GM13977 (cell line): ENCODE measurements around the gene CEP290.

Experiments used
- DNase-seq: peaks from one replicate; pipeline ENCODE4 v3.0.0; 2012; ENCODE audit warnings: low spot score
- CTCF ChIP-seq: IDR thresholded peaks from 2 replicates; pipeline ENCODE4 v1.5.1; 2012; ENCODE audit warnings: mild to moderate bottlenecking, control low read depth; ENCODE audit not compliant: insufficient read depth; ENCODE audit errors: extremely low read depth, missing control alignments
- in situ Hi-C: fragments of 300-500 bp; cut with MboI; formaldehyde crosslinking; loops from one replicate; pipeline ENCODE4 v1.12.0; 2022; ENCODE audit warnings: low sequenced_read_pairs, low pct_unique_long_range_greater_than_20kb, mixed read lengths, inconsistent platforms; ENCODE audit not compliant: unreplicated experiment

CEP290 gene

DNA sequence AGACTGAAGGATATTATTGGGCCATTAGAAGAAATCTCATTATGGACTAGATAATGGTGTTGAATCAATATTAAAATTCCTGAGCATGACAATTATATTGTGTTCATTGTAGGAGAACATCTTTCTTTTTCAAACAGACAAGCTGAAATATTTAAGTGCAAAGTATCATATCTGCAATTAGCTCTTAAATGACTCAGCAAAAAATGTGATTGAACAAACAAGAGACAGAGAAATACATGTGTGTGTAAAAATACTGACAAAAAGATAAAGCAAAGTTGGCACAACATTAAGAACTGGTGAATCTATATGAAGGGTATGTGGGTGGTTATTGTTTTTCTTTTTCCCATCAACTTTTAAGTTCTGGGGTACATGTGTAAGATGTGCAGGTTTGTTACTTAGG, 9.5 kb downstream of the CEP290 start:
- TF ChIP-seq CTCF = no peak
- in situ Hi-C loops = no loop called here
- no peak for DNase-seq

DNA sequence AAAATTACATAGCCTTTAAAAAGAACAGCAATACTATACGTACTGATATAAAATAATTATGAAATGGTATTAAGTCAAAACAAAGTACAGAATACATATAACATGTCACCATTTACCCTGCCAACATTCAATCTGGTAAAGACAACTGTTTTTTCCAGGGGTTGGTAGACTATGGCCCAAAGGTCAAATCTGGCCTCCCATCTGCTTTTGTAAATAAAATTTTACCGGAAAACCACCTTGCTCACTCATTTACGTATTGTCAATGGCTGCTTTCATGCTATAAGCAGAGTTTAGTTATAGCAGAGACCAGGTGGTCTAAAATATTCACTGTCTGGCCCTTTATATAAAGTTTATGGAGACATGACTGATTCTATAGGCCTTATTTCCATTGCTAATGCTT, 14.0 kb downstream of the CEP290 start:
- no peak for TF ChIP-seq CTCF
- in situ Hi-C loops = no loop called here
- no peak for DNase-seq

DNA sequence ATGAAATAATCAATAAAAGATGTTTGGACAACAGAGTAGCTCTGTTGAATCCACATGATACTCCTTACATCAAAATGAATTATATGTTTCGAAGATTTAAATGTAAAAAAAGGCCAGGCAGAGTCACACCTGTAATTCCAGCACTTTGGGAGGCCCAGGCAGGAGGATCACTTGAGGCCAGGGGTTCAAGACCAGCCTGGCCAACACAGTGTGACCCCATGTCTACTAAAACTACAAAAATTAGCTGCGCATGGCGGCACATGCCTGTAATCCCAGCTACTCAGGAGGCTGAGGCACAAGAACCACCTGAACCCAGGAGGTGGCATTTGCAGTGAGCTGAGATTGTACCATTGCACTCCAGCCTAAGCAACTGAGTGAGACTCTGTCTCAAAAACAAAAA, 14.8 kb downstream of the CEP290 start:
- in situ Hi-C loops = no loop called here
- DNase-seq = no peak
- TF ChIP-seq CTCF = no peak

GRCh38 chr12:88122666-88123065, 19.2 kb downstream of the CEP290 start:
- no peak for DNase-seq
- TF ChIP-seq CTCF = no peak

GRCh38 chr12:88113871-88114270, 28.0 kb downstream of the CEP290 start:
- no peak for DNase-seq
- TF ChIP-seq CTCF = no peak
- in situ Hi-C loops = loop anchor here (25.0 kb wide), 1 partner anchor 898 kb away; no protein-coding TSS in a partner anchor

More at GRCh38 chr12:88122666-88123065, 19.2 kb downstream of the CEP290 start:
- in situ Hi-C loops = loop anchor here (25.0 kb wide), 1 partner anchor 890 kb away; no protein-coding TSS in a partner anchor

GRCh38 chr12:88111074-88111652, 30.7 kb downstream of the CEP290 start:
- in situ Hi-C loops = loop anchor here (25.0 kb wide), 1 partner anchor 901 kb away; no protein-coding TSS in a partner anchor
- DNase-seq = peak; percentile 33
- TF ChIP-seq CTCF = peak; percentile 38
